Esophagus squamous epithelium (tissue), 4 donors: ENCODE data around the gene AUTS2.

Experiments
- POLR2A ChIP-seq, 4 donors: fragments of 450-650 bp; IDR thresholded peaks; one replicate each; pipeline ENCODE4 v1.6.1; 2017; ENCODE audit warnings: antibody characterized with exemption in 4 of 4, mild to moderate bottlenecking in 4 of 4, moderate library complexity in 3 of 4
- TF ChIP-seq, protein P1 (sequence below), 6 experiments: fragments of 450-650 bp in 4 of 6; fragments of 200-600 bp in 2 of 6; sonication (generic) in 2 of 6; IDR thresholded peaks; one replicate each; pipeline ENCODE4 v1.5.1; 2016 to 2019; ENCODE audit warnings: antibody characterized with exemption in 6 of 6, mild to moderate bottlenecking in 4 of 6, moderate library complexity in 4 of 6

DNA sequence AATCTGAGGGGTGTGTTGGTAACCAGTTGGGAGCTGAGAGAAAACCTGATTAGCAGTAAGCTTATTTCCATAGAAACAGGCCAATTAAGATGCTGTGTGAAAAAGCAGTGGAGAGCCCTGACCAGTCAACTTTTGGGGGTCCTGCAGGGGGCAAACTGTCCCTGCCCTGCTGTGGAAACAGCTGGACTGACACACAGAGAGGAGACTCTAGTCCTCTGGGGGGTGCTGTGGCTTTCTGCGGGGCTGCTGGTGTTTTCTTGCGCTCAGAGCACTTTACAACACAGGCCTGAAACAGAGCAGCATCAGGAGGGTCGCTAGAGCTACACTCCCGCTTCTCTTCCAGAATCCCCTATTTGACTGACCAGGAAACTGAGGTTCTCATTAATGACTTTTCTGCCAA lies 986.8 kb downstream of the AUTS2 start:
- TF ChIP-seq, protein P1, sequence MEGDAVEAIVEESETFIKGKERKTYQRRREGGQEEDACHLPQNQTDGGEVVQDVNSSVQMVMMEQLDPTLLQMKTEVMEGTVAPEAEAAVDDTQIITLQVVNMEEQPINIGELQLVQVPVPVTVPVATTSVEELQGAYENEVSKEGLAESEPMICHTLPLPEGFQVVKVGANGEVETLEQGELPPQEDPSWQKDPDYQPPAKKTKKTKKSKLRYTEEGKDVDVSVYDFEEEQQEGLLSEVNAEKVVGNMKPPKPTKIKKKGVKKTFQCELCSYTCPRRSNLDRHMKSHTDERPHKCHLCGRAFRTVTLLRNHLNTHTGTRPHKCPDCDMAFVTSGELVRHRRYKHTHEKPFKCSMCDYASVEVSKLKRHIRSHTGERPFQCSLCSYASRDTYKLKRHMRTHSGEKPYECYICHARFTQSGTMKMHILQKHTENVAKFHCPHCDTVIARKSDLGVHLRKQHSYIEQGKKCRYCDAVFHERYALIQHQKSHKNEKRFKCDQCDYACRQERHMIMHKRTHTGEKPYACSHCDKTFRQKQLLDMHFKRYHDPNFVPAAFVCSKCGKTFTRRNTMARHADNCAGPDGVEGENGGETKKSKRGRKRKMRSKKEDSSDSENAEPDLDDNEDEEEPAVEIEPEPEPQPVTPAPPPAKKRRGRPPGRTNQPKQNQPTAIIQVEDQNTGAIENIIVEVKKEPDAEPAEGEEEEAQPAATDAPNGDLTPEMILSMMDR (IDR thresholded peaks at IDR 0.05), result no peak
- no peak for TF ChIP-seq POLR2A (IDR thresholded peaks at IDR 0.05)
